Choroid plexus epithelial cell (primary cell): ENCODE results near the gene SLC16A14.
A peak's percentile ranks its signal among the peaks of the same experiment; 100 is the strongest.

Source experiments
- DNase-seq: peaks from one replicate; pipeline ENCODE4 v3.0.0-alpha.2; 2010; ENCODE audit warnings: low read depth
- H3K4me3 ChIP-seq: 2 replicates; pipeline ENCODE4 v1.5.1; 2011; ENCODE audit warnings: low read depth, mild to moderate bottlenecking, control low read depth, low read length, moderate library complexity
- TF ChIP-seq, protein P1 (sequence below): conservative IDR thresholded peaks from 2 replicates; pipeline ENCODE4 v1.5.1; 2011; ENCODE audit warnings: low read depth, mild to moderate bottlenecking, control low read depth, inconsistent platforms, low read length, moderate library complexity

SLC16A14 gene

DNA sequence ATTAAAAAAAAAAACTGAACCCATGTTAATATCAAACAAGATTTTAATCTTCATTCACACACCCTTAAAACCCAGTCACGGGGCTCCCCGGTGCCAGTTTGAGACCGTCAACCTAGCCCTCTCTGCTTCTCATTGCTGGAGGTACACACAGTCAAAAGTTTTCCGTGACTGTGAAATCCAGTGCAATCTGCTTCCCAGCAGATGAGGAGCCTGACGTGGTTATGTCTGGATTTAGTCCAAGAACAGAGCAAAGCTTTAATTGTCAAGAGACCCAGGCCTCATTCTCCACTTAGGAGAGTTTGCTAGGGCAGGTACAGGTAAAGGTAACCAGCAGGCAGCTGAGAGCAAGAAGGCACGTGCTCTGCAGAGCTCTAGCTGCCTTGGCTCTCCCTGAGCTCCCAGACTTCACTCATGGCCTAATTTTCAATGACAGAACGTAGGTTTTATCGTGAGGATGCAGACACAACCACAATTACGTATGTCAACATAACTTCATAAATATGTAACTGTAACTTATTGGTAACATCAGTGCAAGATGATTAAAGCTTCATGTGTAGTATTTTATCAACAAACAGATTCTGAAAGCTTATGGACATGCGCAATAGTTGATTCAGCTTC, 56.3 kb downstream of the SLC16A14 start:
- peak; percentile 36 for DNase-seq
- TF ChIP-seq, protein P1, sequence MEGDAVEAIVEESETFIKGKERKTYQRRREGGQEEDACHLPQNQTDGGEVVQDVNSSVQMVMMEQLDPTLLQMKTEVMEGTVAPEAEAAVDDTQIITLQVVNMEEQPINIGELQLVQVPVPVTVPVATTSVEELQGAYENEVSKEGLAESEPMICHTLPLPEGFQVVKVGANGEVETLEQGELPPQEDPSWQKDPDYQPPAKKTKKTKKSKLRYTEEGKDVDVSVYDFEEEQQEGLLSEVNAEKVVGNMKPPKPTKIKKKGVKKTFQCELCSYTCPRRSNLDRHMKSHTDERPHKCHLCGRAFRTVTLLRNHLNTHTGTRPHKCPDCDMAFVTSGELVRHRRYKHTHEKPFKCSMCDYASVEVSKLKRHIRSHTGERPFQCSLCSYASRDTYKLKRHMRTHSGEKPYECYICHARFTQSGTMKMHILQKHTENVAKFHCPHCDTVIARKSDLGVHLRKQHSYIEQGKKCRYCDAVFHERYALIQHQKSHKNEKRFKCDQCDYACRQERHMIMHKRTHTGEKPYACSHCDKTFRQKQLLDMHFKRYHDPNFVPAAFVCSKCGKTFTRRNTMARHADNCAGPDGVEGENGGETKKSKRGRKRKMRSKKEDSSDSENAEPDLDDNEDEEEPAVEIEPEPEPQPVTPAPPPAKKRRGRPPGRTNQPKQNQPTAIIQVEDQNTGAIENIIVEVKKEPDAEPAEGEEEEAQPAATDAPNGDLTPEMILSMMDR = no peak
- no peak overlapping the region for H3K4me3 ChIP-seq

DNA sequence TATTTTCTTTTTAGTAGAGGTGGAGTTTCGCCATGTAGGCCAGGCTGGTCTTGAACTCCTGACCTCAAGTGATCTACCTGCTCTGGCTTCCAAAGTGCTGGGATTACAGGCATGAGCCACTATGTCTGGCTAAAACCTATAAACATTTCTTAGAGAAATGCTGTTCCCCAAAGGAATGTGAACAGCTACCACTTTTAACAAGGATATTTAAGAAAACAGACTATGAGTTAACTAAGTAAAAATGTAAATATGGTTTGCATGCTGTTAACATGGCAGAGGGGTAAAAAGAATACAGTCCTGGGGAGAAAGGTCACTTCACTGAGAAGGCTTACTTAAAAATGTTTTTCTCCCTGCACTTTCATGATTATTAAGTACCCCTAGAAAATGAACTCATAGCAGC, 57.1 kb downstream of the SLC16A14 start:
- no peak overlapping the region for H3K4me3 ChIP-seq
- TF ChIP-seq, protein P1 = no peak
- peak; percentile 47 for DNase-seq

DNA sequence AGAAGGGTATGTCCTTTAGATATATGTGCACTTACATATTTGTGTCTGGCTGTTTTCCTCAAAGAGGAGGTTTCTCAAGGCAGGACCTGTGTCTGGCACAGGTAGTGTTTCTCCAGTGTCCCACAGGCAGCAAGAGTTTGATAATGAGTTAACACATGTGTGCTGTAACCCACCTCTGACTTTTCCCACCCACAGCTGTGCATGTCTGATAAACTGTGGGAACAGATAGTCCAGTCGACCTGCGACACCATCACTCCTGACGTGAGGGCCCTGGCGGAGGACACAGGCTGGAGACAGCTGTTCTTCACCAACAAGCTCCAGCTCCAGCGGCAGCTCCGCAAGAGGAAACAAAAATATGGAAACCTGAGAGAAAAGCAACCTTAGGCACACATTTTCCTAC, 58.2 kb downstream of the SLC16A14 start:
- no peak overlapping the region for H3K4me3 ChIP-seq
- TF ChIP-seq, protein P1 = no peak
- DNase-seq = peak; percentile 14

DNA sequence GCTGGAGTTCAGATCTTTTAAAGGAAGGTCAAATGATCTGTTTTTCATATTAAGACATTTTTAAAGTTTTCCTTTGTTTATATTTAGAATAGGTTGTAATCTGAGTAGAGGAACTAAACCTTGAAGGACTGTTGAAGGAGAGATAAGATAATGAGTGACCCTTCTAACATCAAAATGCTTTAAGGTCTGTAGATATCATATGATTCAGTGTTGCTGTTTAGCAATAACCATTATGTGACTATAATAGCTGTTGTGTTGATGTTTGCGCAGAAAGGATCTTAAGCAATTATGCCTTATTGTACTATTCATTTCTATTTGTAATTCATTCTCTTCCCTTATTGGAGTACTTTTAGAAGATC, 60.0 kb downstream of the SLC16A14 start:
- DNase-seq = peak; percentile 7
- H3K4me3 ChIP-seq = no peak overlapping the region
- TF ChIP-seq, protein P1 = no peak

DNA sequence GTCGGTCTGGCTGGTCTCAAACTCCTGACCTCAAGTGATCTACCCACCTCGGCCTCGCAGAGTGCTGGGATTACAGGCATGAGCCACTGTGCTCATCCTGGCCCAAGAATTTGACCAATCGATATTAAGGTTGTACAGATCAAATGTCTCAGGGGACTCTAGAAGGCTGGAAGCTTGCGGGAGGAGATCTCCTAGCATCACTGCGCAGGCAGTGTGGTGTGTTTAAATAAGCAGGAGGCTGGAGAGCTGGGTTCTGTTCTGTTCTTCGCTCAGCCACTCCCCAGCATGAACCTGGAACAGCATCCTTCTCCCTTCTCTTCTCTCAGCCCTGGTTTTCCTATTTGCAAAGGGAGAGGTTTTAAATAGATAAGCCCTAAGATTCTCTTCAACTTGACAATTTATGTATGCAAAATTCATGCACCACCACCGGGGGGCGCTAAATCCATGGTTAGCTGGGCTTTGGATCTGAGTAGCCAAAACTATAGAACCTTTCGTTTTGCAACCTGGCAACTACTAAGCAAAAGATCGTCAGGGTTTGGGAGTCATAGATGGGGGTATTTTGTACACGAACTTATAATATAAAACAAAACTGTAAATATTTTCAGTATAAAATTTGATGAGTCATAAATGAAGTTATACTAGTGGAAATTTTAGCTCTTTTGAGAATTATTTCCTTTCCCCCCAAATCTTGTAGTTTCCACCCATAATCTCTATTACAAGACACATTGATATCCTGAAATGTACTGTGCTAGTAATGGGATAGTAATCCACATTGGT, 60.6 kb downstream of the SLC16A14 start:
- TF ChIP-seq, protein P1 = peak; percentile 89
- no peak overlapping the region for H3K4me3 ChIP-seq
- peak; percentile 88 for DNase-seq

DNA sequence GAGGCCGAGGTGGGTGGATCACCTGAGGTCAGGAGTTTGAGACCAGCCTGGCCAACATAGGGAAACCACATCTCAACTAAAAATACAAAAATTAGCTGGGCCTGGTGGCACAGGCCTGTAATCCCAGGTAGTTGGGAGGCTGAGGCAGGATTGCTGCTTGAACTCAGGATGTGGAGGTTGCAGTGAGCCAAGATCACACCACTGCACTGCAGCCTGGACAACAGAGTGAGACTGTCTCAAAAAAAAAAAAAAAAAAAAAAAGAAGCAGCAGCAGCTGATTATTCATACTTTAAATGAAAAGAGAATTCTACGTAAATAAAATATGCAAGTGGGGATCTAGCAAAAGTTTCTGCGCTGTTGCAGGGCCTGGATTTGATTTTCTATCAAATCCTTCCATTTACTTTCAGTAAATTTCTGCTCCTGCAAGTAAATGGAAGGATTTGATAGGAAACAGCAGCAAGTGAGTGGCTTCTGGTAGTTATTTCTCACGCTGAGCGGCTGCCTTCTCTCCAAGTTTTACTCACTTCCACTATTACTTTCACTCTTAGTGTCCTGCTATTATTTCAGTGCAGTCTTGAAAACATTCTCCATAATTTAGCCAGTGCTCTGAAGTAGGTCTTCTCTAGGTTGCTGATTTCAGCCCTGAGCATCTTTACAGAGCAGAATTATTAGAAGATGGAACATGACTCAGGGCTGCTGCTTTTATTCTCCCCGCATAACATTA, 68.4 kb downstream of the SLC16A14 start:
- H3K4me3 ChIP-seq = no peak overlapping the region
- TF ChIP-seq, protein P1 = no peak
- DNase-seq = no peak
